T1000 (cell line): ENCODE data around the gene SHOC2.

ENCODE experiments used
- DNase-seq: peaks from one replicate; lab custom pipeline; 2025; ENCODE audit warnings: mixed read lengths; lab: John Stamatoyannopoulos, UW

The SHOC2 gene

DNA sequence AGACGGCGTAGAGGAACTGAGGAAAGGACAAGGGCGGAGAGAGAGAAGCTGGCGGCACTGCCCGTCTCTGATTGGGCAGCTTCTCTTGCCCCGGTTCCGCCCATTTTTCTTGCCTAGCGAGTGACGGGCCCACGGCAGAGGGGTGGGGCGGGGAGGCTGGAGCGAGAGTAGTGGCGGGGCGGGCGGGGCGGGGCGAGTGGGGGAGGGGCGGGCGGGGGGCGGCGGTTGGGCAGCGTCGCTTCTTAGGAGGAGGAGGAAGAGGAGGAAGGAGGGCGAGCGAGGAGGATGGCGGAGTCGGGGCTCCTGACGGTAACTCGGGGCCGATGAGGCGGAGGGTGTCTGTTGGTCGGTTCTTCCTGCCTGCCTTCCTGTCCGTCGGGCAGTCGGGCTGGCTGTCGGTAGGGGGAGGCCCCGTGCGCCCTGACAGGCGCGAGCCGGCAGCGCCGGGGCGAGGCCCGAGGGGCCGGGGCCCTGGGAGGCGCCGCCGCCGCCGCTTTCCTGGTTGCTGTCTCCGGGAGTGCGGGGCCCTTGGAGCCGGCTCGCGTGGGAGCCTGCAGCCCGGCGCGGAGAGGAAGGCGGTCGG is at the start of gene SHOC2:
Gene SHOC2 (plus strand): TSS at position 256 of the 583 bp plus-strand sequence. CDS start 44,755 bp downstream, outside the sequence.
- no peak for DNase-seq

DNA sequence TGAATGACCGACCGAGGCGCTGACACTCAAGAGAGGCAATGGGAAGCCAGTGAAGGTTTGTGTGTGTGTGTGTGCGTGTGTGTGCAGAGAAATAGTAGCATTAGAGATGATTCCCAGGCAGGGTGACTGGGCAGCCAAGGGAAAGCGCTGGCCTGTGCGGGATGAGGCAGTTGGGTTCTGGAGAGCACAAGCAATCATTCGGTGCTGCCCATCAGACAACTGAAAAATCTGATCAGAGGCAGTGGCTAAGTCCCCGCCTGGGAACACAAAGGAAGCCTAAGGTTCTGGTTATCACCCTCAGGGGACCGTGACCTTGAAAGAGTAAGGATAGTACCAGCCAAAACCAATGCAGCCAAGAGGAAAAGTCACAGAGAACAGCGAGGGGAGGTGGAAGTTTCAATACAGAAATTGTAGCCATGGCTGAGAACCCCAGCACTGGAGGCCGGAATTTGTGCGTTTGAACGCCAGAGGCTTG is 48.5 kb upstream of the SHOC2 start:
- no peak for DNase-seq

DNA sequence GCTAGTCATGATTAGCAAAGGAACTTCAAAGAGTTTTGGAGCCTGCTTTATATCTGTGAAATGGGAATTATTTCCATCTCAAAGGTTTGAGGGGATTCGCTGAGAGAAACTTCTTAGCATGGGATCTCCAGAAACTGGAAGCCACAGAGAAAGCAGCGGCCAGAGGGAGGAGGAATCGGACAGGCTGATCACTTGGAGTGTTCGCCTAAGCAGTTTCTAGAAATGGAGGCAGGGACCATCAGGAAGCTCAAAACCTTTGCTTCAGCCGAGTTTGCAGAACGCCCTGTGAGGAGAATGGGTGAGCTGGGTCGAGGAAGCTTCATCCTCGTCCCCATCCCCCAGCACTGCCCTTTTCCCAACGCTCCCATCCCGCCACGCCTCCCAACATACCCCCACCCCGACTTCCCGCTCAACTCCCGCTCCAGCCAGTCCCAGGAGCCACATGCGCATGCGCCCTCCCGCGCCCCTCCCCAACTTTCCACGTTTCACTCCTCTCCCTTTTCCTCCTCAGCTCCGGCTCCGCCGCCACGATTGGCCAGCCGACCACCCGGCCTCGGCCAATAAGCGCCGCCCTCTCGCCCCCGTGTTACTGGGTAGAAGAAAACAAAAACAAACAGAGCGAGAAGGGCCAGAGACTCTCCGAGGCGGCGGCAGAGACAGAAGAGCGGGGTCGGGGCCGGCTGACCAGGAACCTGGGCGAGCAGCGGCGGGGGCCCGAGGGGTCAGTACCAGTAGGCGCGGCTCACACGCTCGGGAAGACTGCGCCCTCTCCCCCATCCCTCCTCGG is 47.9 kb upstream of the SHOC2 start, which contains the start of gene PDCD4:
Gene PDCD4 (plus strand): TSS at position 631 of the 787 bp plus-strand sequence. CDS start 4,100 bp downstream, outside the sequence.
- peak; percentile 90 for DNase-seq

DNA sequence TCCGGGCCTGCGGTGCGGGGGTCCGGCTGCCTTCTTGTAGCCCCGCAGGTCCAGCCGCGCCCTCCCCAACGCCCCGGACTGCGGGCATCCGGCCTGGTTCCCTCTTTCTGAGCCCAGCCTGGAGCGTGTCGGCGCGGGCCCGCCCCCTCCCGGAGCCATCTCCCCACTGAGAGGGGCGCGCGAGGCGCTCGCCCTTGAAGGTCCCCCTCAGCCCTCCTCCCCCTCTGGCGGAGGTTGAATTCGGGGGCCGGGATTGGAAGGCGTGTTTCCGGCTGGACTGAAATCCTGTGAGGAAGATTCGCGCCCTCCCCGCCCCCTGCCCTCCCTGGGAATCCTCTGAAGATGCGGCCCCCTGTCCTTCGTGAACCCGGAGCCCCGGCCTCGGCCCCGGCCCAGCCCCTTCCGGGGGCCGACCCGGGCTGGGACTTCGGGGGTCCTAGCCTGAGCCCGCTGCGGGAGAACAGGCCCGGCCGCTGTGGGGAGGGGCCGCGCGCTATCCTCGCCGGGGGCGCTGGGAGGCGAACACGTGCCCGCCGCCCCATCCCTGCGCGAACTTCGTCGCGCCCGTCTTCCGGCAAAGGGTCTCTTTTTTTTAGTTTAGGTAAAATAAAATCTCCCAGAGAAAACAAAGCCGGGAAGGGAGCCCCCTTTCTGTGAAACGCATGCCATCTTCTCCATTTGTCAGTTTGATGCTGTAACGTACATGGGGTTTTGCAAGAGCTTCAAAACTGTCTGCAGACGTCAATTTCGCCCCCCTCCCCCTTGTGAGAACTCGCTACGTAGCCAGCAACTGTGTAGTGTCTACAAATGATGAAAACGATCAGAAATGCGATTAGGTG is 47.0 kb upstream of the SHOC2 start:
- no peak for DNase-seq

DNA sequence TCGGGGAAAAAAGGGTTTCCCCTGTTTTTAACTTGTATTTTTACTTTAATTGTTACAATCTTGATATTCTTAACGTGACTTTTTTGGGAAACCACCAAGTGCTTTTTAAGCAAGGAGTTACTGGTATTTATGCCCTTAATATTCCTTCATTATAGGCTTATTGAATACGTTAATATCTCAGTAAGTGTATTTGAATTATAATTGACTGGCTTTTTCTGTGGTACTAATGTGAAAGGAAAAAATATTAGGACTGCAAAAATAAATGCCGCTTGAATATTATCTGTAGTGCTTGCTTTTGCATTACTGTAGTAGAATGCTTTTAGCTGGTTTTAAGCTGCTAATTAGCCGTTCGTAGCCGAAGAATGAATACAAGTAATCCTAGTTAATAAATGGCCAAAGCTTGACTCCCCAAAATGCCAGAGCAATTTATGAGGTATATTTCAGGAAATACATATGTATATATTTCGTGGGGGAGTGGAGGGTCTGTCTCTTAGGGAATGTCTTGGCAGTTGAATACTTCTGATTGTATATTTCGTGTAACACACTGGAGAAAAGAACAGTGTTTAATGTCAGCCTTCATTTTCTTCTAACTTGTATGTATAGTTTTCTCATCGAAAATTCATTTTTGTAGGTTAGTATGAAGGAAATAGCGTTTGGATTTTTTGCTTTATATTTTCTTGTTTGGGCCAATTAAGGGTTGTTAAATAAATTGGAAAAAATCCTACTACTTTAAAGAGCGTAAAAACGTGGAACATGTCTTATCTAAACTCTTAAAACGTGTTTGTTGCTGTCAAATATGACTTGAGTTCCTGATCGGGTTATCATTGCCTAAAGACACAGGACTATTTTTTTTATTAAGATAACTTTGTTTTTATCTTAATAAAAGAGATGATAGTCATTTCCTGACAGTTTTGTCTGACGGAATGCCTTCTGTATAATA is 46.1 kb upstream of the SHOC2 start:
- DNase-seq, result no peak

DNA sequence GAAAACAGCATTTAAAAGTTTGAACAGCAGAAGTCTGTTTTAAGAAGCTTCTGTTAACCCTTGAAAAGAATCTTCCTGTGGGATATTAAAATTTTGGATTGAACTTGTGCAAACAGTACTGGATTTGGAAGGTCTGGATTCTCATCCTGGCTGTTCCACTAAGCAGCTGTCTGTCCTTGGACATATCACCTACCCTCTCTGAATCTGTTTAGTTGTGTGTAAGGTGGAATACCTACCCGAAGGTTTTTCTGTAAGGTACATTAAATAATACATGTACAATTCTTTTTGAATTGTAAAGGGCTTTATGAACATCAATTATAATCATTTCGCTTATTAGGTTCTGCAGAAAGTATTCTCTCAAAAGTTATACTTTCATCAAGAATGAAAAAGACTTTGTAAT is 45.5 kb upstream of the SHOC2 start:
- no peak for DNase-seq

DNA sequence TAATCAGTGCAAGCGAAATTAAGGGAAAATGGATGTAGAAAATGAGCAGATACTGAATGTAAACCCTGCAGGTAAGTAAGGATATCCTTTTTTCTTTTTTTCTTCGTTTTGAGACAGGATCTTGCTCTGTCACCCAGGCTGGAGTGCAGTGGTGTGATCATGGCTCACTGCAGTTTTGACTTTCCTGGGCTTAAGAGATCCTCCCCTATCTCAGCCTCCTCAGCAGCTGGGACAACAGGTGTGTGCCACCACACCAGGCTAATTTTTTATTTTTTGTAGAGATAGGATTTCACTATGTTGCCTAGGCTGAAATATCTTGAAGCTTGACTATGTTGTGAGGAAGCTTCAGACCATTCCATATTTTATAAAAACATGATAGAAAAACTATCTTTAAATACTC is 43.4 kb upstream of the SHOC2 start:
- DNase-seq, result no peak

DNA sequence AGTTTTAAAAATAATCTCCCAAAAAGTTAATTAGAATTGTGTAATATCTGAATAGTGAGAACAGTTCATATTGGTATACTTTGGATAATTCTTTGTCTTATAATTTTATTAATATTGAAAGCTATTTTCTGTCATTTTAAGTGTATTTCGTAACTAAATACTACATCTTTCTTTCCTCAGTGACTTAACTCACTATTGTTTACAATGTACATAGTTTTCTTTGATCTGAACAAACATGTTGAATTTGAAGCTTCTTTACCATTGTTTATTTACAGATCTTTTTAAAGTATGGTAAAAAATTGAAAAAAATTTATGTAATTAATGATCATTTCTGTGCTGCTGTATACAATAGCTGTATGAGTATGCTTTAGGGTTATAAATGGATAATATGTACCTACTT is 42.6 kb upstream of the SHOC2 start:
- DNase-seq, result no peak

DNA sequence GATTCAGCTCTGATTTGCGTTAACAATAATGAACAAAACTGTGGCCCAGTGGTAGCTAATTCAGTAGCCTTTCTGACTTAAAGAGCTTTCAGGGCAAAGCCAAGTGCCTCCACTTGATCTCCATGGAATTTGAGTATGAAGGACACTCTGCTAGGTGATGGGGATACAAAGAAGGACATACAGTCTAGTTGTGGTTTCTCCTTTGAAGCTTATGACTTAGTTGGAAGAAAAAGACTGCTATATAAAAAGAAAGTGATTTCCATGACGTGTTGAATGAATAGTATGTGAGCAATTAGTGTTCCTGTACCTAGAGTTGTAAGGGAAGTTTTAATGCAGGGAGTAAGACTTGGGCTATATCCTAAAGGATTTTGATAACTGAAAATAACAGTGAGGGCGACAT is 39.4 kb upstream of the SHOC2 start:
- DNase-seq, result no peak

DNA sequence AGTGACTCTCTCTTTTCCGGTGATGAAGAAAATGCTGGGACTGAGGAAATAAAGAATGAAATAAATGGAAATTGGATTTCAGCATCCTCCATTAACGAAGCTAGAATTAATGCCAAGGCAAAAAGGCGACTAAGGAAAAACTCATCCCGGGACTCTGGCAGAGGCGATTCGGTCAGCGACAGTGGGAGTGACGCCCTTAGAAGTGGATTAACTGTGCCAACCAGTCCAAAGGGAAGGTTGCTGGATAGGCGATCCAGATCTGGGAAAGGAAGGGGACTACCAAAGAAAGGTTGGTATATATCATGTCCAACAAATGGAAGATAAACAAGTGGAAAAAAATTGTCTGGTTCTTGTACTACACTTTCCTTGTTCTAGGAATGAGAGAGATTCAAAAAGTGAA is 38.2 kb upstream of the SHOC2 start:
- no peak for DNase-seq

DNA sequence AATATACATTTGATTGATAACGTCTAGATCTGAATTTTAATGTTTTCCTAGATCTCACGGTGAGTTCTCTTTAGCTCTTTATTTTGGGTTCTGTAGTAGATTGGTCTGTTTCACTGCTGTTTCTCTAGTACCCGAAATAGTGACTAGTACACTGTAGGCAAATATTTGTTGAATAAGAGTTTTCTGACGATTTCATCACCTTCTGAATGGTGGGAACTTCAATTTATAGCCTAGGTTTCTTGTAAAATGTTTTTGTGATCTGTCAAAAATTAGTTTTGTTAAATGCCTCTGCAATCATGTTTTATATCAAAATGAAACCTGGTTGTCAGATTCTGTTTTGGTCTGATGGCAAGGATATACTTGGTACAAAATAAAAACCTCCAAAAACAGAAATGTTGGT is 37.5 kb upstream of the SHOC2 start:
- DNase-seq, result no peak

DNA sequence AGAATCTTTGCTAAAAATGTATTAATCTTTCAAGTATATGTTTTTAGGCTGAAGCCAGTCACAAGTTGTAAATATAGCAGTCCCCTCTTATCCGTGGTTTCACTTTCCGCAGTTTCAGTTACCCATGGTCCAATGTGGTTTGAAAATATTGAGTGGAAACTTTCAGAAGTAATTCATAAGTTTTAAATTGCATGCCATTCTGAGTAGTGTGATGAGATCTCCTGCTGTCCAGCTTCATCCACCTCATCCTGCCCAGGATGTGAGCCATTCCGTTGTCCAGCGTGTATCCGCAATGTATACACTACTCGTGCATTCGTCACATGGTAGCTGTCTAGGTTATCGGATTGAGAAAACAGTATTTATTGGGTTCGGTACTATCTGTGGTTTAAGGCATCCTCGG is 35.5 kb upstream of the SHOC2 start:
- DNase-seq, result no peak

DNA sequence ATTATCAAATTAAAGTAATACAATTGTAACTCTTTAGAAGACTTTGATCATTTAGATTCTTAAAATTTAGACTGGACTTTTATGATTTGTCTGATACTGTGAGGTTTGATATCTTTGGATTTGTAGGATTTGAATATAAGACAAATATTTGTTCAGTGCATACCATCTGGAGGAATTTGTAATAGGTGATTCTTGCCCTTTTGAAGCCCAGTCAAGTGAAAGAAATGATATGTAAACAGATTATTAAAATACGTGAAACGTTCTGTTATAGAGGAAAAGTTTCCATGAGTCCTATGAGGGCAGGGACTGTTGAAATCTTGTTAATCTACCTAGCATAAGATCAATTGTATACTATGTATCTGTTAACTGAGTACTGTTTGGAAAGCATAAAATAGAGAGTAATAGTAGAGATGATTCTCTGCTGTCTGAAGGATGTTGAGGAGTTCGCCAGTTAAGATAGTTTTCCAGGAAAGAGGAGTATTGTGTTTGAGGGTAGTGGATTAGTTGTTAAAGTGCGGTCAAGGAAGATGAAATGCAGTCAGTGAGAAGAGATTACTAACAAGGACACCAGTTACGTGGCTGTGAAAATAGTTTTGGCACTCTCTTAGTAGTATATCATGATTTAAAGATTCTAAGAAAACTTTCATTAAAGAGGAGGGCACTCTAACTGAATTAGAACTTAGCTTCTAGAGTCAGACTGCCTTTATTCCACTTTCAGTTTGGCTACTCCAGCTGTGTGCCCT is 33.3 kb upstream of the SHOC2 start:
- DNase-seq, result no peak

DNA sequence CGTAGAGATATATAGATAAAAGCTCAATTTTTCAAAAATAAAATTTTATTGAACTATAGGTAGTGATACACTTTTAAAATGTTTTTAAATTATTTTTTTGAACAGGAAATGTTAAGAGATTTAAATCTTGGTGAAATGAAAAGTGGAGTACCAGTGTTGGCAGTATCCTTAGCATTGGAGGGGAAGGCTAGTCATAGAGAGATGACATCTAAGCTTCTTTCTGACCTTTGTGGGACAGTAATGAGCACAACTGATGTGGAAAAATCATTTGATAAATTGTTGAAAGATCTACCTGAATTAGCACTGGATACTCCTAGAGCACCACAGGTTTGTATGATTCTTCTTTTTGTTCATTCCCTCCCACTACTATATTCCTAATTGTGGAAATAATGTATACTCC is 31.8 kb upstream of the SHOC2 start:
- no peak for DNase-seq

DNA sequence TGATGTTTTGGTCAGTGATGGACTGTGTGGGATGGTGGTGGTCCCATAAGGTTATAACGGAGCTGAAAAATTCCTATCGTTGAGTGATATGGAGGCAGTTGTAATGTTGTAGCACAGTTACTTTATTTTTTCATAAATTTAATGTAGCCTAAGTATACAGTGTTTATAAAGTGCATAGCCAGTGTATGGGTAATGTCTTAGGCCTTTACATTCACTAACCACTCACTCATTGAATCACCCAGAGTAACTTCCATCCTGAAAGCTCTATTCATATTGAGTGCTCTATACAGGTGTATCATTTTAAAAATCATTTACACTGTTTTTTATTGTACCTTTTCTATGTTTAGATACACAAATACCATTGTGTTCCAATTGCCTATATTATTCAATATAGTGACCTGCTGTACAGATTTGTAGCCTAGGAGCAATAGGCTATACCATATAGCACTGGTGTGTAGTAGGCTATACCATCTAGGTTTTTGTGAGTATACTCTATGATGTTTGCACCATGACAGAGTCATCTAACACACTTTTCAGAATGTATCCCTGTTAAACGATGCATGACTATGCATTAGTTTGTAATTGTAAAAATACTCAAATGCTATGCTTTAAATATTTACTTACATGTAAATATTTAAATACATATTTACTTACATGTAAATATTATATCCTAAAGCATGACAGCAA is 26.7 kb upstream of the SHOC2 start:
- DNase-seq, result no peak

DNA sequence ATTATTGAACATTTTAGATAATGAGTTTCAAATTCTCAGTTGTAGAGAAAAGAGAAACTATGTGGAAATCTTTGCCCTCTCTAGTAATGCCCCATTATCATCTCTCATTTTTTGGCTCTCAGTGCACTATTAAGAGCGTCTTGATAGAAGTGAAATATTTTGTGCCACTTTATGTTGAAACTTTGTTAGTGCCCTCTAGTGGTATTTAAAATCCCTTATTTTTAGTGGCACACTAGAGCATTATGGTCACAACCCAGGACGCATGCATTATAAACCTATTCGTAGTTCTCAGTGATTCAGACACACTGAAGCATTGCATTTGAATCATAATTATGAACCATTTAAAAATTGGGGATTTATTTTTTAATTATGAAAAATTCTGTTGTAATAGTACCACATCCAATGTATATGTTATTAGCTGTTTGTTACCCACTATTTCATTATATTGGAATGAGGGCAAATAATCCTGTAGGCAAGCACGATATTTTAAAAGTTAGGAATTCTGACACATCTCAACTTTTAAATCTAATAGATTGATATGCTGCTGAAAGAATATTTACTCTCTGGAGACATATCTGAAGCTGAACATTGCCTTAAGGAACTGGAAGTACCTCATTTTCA is 25.7 kb upstream of the SHOC2 start:
- DNase-seq, result no peak

DNA sequence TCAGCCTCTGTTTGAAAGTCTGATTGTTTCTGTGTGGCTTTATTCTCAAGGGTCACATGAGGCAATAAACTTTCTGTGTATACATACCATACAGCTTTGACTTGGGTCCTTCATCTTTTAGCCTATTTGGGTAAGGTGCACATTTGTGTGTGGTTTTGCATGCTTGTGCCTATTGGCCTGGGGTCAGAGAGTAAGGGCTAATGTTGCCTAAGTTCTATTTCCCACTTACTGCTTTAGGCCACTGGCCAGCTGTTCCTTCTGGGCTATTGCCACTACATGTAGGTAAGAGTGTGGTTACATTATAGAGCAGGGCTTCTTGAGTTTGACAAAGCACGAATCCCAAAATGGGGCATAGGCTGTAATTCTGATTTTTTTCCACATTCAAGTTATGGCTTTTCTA is 22.2 kb upstream of the SHOC2 start:
- DNase-seq, result no peak

DNA sequence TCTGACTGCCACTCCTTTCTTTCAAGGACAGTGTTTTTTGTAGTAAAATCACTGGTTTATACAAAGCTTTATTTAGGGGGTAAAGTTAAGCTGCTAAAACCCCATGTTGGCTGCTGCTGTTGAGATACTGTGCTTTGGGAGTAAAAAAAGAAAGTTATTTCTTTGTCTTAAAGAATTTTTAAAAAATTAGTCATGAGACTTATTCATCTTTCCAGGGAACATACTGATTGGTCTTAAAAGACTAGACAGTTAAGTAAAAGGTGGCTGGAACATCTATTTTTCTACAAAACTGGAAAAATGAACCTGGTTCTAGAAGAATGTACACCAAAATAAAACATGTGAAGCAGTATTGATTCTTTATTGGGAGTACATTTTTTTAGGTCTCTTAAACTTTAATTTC is 21.0 kb upstream of the SHOC2 start:
- no peak for DNase-seq

DNA sequence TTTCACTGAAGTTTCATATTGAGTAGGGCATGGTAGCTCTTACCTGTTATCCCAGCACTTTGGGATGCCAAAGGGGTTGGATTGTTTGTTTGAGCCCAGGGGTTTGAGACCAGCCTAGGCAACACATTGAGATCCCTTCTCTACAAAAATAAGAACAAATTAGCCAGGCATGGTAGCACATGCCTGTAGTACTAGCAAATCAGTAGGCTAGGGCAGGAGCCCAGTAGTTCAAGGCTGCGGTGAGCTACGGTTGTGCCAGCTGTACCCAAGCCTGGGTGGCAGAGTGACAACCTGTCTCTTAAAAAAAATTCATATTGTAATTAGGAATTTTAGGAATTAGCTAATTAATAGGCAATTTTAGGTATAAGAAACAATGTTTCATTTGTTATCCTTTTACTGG is 18.4 kb upstream of the SHOC2 start:
- no peak for DNase-seq
